GM23338 (cell line): ENCODE measurements around the gene FAM120AOS. TPM values are rescaled to one million over a fixed set of nuclear protein-coding genes. Genes with fewer than 3 reads are reported as not detected.

ENCODE experiments used
- ATAC-seq: fragments of 200-7000 bp; cut with Tn5 transposase; 3 replicates; pipeline ENCODE4 v1.9.1; 2020
- DNase-seq: peaks from one replicate; pipeline ENCODE4 v3.0.0-alpha.2; 2015; ENCODE audit warnings: low spot score
- H2AFZ ChIP-seq: fragments of 200-600 bp; sonication (generic); 2 replicates; pipeline ENCODE4 v1.8.0; 2016; ENCODE audit warnings: antibody characterized with exemption, mild to moderate bottlenecking, moderate library complexity
- H3F3A ChIP-seq: fragments of 200-600 bp; sonication (generic); replicated peaks from 2 replicates; pipeline ENCODE4 v1.8.0; 2017; ENCODE audit warnings: antibody characterized with exemption, mixed run types, low read depth
- H3K27ac ChIP-seq: fragments of 200-600 bp; sonication (generic); 2 replicates; pipeline ENCODE4 v1.6.1; 2016; ENCODE audit warnings: low read depth
- H3K27me3 ChIP-seq: fragments of 200-600 bp; sonication (generic); 2 replicates; pipeline ENCODE4 v1.8.0; 2016; ENCODE audit warnings: mild to moderate bottlenecking, mixed run types, moderate library complexity; ENCODE audit not compliant: insufficient read depth
- H3K36me3 ChIP-seq: fragments of 200-600 bp; sonication (generic); 2 replicates; pipeline ENCODE4 v1.8.0; 2016; ENCODE audit warnings: mild to moderate bottlenecking; ENCODE audit not compliant: insufficient read depth
- H3K4me1 ChIP-seq: fragments of 200-600 bp; sonication (generic); 2 replicates; pipeline ENCODE4 v1.8.0; 2016; ENCODE audit warnings: mild to moderate bottlenecking, moderate library complexity; ENCODE audit not compliant: insufficient read depth
- H3K4me2 ChIP-seq: fragments of 200-600 bp; sonication (generic); 2 replicates; pipeline ENCODE4 v1.7.1; 2017; ENCODE audit warnings: mixed run types
- H3K4me3 ChIP-seq: fragments of 200-600 bp; sonication (generic); 2 replicates; pipeline ENCODE4 v1.6.1; 2016; ENCODE audit warnings: mixed run types
- H3K79me2 ChIP-seq: fragments of 200-600 bp; sonication (generic); replicated peaks from 2 replicates; pipeline ENCODE4 v1.8.0; 2017; ENCODE audit warnings: mild to moderate bottlenecking; ENCODE audit not compliant: insufficient read depth
- H3K9me2 ChIP-seq: fragments of 200-600 bp; sonication (generic); 2 replicates; pipeline ENCODE4 v1.8.0; 2017; ENCODE audit not compliant: insufficient read depth
- H4K20me1 ChIP-seq: fragments of 200-600 bp; sonication (generic); replicated peaks from 2 replicates; pipeline ENCODE4 v1.8.0; 2017; ENCODE audit warnings: mild to moderate bottlenecking; ENCODE audit not compliant: insufficient read depth
- H3K27ac Mint-ChIP-seq: 2 replicates; pipeline ENCODE4 v1.8.0; 2020; ENCODE audit warnings: inconsistent platforms, mild to moderate bottlenecking, moderate library complexity, mixed read lengths
- H3K27me3 Mint-ChIP-seq: 3 replicates; pipeline ENCODE4 v1.8.0; 2022; ENCODE audit warnings: low read depth, mild to moderate bottlenecking, moderate library complexity, mixed read lengths, inconsistent platforms; ENCODE audit not compliant: insufficient read depth, poor library complexity
- H3K36me3 Mint-ChIP-seq: 3 replicates; pipeline ENCODE4 v1.8.0; 2021; ENCODE audit warnings: low read depth, mild to moderate bottlenecking, inconsistent platforms, moderate library complexity, mixed read lengths
- H3K4me1 Mint-ChIP-seq: 3 replicates; pipeline ENCODE4 v1.8.0; 2020; ENCODE audit warnings: mild to moderate bottlenecking, inconsistent platforms, mixed read lengths
- H3K4me3 Mint-ChIP-seq: 3 replicates; pipeline ENCODE4 v1.8.0; 2021; ENCODE audit warnings: moderate library complexity, mild to moderate bottlenecking, inconsistent platforms, mixed read lengths
- H3K9me3 Mint-ChIP-seq: 3 replicates; pipeline ENCODE4 v1.8.0; 2020; ENCODE audit warnings: moderate library complexity, mild to moderate bottlenecking, inconsistent platforms, mixed read lengths
- CREB1 ChIP-seq: fragments of 250-450 bp; sonication (Bioruptor Pico); IDR thresholded peaks from 2 replicates; pipeline ENCODE4 v1.5.0; 2020; ENCODE audit warnings: low read depth, mild to moderate bottlenecking, moderate library complexity
- CTCF ChIP-seq, 2 experiments: fragments of 200-600 bp in 1 of 2; sonication (generic) in 1 of 2; conservative IDR thresholded peaks; 2 replicates each; pipeline versions ENCODE4 v1.5.1 to v1.6.1; 2016 to 2017; ENCODE audit warnings: antibody characterized with exemption in 2 of 2, low read depth in 2 of 2, mild to moderate bottlenecking in 2 of 2, moderate library complexity in 1 of 2
- EZH2 ChIP-seq: fragments of 200-600 bp; sonication (generic); IDR thresholded peaks from one replicate; pipeline ENCODE4 v1.8.0; 2017; ENCODE audit warnings: antibody characterized with exemption, mild to moderate bottlenecking, low read depth; ENCODE audit not compliant: unreplicated experiment
- EZH2phosphoT487 ChIP-seq: fragments of 200-600 bp; sonication (generic); IDR thresholded peaks from one replicate; pipeline ENCODE4 v1.8.1; 2018; ENCODE audit warnings: antibody characterized with exemption; ENCODE audit not compliant: unreplicated experiment
- NANOG ChIP-seq: IDR thresholded peaks from 2 replicates; pipeline ENCODE4 v1.6.1; 2016; ENCODE audit warnings: antibody characterized with exemption, borderline replicate concordance
- REST ChIP-seq: IDR thresholded peaks from one replicate; pipeline ENCODE4 v1.6.1; 2018; ENCODE audit warnings: antibody characterized with exemption; ENCODE audit not compliant: unreplicated experiment
- ZNF114 ChIP-seq: fragments of 250-450 bp; sonication (Bioruptor Pico); IDR thresholded peaks from 2 replicates; pipeline ENCODE4 v1.5.0; 2020; ENCODE audit warnings: mild to moderate bottlenecking, moderate library complexity
- ZNF331 ChIP-seq: fragments of 250-450 bp; sonication (Bioruptor Pico); IDR thresholded peaks from 2 replicates; pipeline ENCODE4 v1.5.0; 2020; ENCODE audit warnings: low read depth, mild to moderate bottlenecking, moderate library complexity
- polyA plus RNA-seq: library from polyadenylated mRNA; unstranded; fragments of >200 nt; fragmentation: Nextera tagmentation; extraction: Ambion mirVana; gene quantifications from 2 replicates; pipeline ENCODE4 v1.2.1, GENCODE V29; 2016
- total RNA-seq: library from RNA; depleted of rRNA; stranded (reverse); fragments of >200 nt; shearing (Covaris generic); gene quantifications from 2 replicates; pipeline ENCODE4 v1.2.3, GENCODE V29; 2014
- TF ChIP-seq, protein P1 (sequence below): fragments of 250-450 bp; sonication (Bioruptor Pico); IDR thresholded peaks from 2 replicates; pipeline ENCODE4 v1.5.0; 2020; ENCODE audit warnings: mild to moderate bottlenecking, moderate library complexity

Gene FAM120AOS
- total and polyA plus RNA-seq, 2 experiments from 2014 or later: 31.5 to 40.4 TPM

- TF ChIP-seq, protein P1, sequence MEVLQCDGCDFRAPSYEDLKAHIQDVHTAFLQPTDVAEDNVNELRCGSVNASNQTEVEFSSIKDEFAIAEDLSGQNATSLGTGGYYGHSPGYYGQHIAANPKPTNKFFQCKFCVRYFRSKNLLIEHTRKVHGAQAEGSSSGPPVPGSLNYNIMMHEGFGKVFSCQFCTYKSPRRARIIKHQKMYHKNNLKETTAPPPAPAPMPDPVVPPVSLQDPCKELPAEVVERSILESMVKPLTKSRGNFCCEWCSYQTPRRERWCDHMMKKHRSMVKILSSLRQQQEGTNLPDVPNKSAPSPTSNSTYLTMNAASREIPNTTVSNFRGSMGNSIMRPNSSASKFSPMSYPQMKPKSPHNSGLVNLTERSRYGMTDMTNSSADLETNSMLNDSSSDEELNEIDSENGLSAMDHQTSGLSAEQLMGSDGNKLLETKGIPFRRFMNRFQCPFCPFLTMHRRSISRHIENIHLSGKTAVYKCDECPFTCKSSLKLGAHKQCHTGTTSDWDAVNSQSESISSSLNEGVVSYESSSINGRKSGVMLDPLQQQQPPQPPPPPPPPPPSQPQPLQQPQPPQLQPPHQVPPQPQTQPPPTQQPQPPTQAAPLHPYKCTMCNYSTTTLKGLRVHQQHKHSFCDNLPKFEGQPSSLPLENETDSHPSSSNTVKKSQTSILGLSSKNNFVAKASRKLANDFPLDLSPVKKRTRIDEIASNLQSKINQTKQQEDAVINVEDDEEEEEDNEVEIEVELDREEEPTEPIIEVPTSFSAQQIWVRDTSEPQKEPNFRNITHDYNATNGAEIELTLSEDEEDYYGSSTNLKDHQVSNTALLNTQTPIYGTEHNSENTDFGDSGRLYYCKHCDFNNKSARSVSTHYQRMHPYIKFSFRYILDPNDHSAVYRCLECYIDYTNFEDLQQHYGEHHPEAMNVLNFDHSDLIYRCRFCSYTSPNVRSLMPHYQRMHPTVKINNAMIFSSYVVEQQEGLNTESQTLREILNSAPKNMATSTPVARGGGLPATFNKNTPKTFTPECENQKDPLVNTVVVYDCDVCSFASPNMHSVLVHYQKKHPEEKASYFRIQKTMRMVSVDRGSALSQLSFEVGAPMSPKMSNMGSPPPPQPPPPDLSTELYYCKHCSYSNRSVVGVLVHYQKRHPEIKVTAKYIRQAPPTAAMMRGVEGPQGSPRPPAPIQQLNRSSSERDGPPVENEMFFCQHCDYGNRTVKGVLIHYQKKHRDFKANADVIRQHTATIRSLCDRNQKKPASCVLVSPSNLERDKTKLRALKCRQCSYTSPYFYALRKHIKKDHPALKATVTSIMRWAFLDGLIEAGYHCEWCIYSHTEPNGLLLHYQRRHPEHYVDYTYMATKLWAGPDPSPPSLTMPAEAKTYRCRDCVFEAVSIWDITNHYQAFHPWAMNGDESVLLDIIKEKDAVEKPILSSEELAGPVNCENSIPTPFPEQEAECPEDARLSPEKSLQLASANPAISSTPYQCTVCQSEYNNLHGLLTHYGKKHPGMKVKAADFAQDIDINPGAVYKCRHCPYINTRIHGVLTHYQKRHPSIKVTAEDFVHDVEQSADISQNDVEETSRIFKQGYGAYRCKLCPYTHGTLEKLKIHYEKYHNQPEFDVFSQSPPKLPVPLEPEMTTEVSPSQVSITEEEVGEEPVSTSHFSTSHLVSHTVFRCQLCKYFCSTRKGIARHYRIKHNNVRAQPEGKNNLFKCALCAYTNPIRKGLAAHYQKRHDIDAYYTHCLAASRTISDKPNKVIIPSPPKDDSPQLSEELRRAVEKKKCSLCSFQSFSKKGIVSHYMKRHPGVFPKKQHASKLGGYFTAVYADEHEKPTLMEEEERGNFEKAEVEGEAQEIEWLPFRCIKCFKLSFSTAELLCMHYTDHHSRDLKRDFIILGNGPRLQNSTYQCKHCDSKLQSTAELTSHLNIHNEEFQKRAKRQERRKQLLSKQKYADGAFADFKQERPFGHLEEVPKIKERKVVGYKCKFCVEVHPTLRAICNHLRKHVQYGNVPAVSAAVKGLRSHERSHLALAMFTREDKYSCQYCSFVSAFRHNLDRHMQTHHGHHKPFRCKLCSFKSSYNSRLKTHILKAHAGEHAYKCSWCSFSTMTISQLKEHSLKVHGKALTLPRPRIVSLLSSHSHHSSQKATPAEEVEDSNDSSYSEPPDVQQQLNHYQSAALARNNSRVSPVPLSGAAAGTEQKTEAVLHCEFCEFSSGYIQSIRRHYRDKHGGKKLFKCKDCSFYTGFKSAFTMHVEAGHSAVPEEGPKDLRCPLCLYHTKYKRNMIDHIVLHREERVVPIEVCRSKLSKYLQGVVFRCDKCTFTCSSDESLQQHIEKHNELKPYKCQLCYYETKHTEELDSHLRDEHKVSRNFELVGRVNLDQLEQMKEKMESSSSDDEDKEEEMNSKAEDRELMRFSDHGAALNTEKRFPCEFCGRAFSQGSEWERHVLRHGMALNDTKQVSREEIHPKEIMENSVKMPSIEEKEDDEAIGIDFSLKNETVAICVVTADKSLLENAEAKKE (CRISPR knock-in tag): no peak
Measured at GRCh38 chr9:93480262-93480661, 26.9 kb upstream of the FAM120AOS start (continued).

- Histone ChIP-seq H2AFZ (no peak overlapping the region), H3K27me3 (no peaks in the 10 kb centered on the region), H3F3A (no peaks in the 10 kb centered on the region), H3K4me1 (peaks cover 12% of the 10 kb centered on the region), H3K4me3 (no peak overlapping the region), H3K4me2 (no peak overlapping the region), H3K27ac (peak overlapping the region; percentile 55), H3K79me2 (peaks cover 83% of the 10 kb centered on the region), H3K9me2 (0 out of 2 replicates have a peak, but pooled peaks cover under 1% of the 10 kb centered on the region), H4K20me1 (peaks cover 3% of the 10 kb centered on the region; the same call in 1 of the 2 replicates), H3K36me3 (no peaks in the 10 kb centered on the region; the same call in 1 of the 2 replicates)
- no peaks in the 10 kb centered on the region for H3K9me3 Mint-ChIP-seq
- peaks cover 5% of the 10 kb centered on the region for H3K27me3 Mint-ChIP-seq
- no peak overlapping the region for H3K4me3 Mint-ChIP-seq
- H3K4me1 Mint-ChIP-seq: peaks cover 31% of the 10 kb centered on the region
- H3K27ac Mint-ChIP-seq: no peak overlapping the region
- no peak for ATAC-seq
- no peak for DNase-seq
- TF ChIP-seq EZH2 (no peak), REST (no peak), ZNF114 (no peak), EZH2phosphoT487 (no peak), CREB1 (CRISPR knock-in tag) (no peak), CTCF (conservative IDR thresholded peaks at IDR 0.05; ENCODE audit: low read depth in 2 of 2) (no peak), NANOG (no peak), ZNF331 (no peak)
- peaks cover 20% of the 10 kb centered on the region for H3K36me3 Mint-ChIP-seq
Measured at GRCh38 chr9:93479726-93480125, 26.3 kb upstream of the FAM120AOS start.
